T-helper 1 cell treated with Interleukin-12 subunit alpha and Interleukin-12 subunit beta and Interleukin-4 antibody, amounts not matched to agents 30 μg/mL and 1 μg/mL, for 36 hours (primary cell): Measurements from ENCODE around the gene ABO.
"Not testable (repeated sequence)": the region's sequence is repeated elsewhere in the genome, so short reads cannot be mapped to it uniquely, and the experiment has no call there.

Experiments used
- H3K27ac Mint-ChIP-seq: one replicate; pipeline ENCODE4 v1.8.0; 2021; ENCODE audit warnings: mild to moderate bottlenecking, mixed read lengths
- H3K27me3 Mint-ChIP-seq: one replicate; pipeline ENCODE4 v1.8.0; 2021; ENCODE audit warnings: low read depth, mixed read lengths
- H3K36me3 Mint-ChIP-seq: one replicate; pipeline ENCODE4 v1.8.0; 2021; ENCODE audit warnings: low read depth, mixed read lengths
- H3K4me1 Mint-ChIP-seq: one replicate; pipeline ENCODE4 v1.8.0; 2021; ENCODE audit warnings: low read depth, mixed read lengths
- H3K4me3 Mint-ChIP-seq: one replicate; pipeline ENCODE4 v1.8.0; 2021; ENCODE audit warnings: mild to moderate bottlenecking, moderate library complexity, mixed read lengths
- H3K9me3 Mint-ChIP-seq: one replicate; pipeline ENCODE4 v1.8.0; 2021; ENCODE audit warnings: mixed read lengths

ABO gene

DNA sequence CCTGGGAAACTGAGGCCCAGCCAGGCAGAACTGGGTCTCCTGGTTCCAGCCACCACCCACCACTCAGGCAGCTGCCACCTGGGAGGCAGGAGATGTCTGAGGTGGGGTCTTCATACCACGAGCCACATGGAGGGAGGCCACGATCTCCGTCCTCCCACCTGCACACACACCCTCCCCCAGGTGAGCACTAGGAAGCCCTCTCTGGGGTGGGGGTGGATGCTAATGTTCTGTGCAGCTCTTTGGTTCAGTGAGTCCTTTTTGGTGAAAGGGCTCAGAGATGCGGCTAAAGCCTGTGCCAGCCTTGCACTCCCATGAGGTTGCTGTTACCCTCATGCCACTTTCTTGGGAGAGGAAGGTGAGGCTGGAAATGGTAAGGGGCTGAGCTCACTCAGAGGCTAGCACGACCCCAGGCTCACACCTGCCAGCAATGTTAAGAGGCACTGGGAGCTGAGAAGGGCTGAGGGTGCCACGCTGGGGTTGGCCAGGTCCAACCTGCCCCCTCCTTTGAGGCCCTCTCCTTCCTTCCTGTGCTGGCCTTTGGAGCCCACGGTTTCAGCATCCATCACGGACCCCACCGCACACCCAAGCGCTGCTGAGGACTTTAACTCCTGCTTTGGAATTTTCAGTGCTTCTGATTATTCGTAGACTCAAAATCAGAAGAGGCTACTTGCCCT lies 39.3 kb downstream of the ABO start:
- no peaks in the 10 kb centered on the region for H3K9me3 Mint-ChIP-seq
- H3K36me3 Mint-ChIP-seq = no peaks in the 10 kb centered on the region
- H3K27me3 Mint-ChIP-seq = peaks cover 8% of the 10 kb centered on the region
- no peak overlapping the region for H3K27ac Mint-ChIP-seq
- H3K4me3 Mint-ChIP-seq = no peak overlapping the region
- H3K4me1 Mint-ChIP-seq = peaks cover 6% of the 10 kb centered on the region

DNA sequence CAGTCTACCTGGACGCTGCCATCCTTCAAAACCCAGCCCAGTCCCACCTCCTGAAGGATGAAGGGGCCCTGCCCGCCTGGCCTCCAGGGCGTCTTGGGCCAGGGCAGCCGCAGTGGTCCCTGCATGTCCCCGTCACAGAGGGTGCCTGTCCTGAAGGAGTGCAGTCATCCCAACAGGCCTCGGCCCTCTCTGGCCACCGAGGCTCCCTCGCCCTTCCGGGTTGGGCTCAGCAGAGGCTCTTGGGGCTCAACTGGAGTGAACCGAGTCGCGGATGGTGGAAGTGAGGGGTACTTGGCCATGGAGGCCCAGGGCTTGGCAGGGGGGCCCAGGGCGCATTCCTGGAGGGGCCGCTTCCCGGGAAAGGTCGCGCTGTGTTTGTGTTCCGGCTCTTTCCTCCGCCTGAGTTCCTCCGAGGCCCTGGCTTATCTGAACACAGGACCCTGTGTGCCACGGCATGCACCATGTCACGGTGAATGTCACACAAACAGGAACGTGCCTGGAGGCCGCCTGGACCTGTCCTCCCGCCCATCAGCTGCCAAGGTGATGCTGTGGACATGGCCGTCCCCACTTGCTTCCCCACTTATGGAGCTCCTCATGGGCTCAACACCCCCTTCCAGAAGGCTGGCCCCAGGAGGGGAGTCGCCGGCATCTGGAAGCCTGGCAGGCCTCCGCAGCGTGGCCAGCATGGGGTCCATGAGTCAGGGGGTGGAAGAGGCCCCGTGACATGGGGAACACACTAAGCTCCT lies 40.3 kb downstream of the ABO start:
- Mint-ChIP-seq H3K9me3 (no peaks in the 10 kb centered on the region), H3K36me3 (no peaks in the 10 kb centered on the region), H3K27me3 (peaks cover 8% of the 10 kb centered on the region), H3K4me3 (no peak overlapping the region), H3K27ac (peak overlapping the region; percentile 49), H3K4me1 (peaks cover 6% of the 10 kb centered on the region)

DNA sequence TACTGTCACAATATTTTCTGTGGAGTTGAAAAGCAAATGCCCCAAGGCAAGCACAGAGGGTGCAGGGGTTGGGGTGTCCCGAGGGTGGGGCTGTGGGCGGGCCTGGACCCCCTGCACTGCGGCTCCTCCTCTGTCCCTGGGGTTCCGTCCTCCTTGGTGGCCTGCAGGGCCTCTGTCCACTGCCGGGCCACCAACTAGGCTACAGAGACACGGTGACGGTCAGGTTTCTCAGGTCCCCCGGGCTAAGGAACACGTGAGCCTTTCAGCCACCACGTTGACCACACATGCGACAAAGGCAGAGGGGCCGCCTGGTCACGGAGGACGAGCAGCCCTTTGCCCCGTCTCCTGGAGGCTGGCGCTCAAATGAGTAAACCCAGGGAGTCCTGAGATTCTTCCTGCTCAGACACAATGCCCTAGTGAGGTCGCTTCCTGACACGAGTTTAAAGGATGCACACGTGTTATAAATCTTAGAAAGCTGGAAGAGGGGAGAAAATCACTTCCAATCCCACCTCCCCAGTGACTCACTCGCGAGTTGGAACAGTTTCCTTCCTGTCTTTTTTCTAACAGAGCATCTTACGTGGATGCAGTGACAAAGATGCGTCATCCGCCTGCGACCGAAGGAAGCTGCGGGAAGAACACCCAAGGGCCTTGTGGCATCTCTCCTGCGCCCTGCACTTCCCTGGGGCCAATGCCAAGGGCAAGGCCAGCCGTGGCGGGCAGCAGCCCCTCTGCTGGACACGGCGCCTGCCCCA lies 41.1 kb downstream of the ABO start:
- H3K4me1 Mint-ChIP-seq = peaks cover 2% of the 10 kb centered on the region
- peaks cover 8% of the 10 kb centered on the region for H3K27me3 Mint-ChIP-seq
- H3K4me3 Mint-ChIP-seq = no peak overlapping the region

GRCh38 chr9:133231934-133232568 lies 43.0 kb downstream of the ABO start:
- H3K9me3 Mint-ChIP-seq, H3K27me3 Mint-ChIP-seq, H3K4me3 Mint-ChIP-seq, H3K4me1 Mint-ChIP-seq, H3K36me3 Mint-ChIP-seq, H3K27ac Mint-ChIP-seq: not testable (repeated sequence)

More for the DNA sequence above, 41.1 kb downstream of the ABO start:
- no peaks in the 10 kb centered on the region for H3K36me3 Mint-ChIP-seq
- H3K27ac Mint-ChIP-seq = no peak overlapping the region
- H3K9me3 Mint-ChIP-seq = no peaks in the 10 kb centered on the region

DNA sequence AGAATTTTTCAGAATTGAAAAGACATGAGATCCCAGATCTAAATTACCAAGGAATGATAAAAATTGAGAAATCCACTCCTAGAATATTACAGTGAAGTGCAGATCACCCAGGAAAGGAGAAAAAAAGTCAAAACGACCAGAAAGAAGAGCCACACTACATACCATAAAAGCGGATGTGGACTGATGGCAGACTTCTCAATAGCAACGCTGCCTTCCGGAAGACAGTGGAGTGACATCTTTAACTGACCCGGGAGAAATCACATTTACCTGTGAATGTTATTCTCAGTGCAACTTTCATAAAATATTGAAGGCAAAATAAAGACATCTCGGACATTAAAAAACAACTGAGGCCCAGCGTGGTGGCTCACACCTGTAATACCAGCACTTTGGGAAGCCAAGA lies 44.5 kb downstream of the ABO start:
- H3K4me1 Mint-ChIP-seq, H3K36me3 Mint-ChIP-seq, H3K27ac Mint-ChIP-seq: not testable (repeated sequence)

GRCh38 chr9:133230093-133230492 lies 44.9 kb downstream of the ABO start:
- Mint-ChIP-seq H3K27ac (no peak overlapping the region), H3K36me3 (no peaks in the 10 kb centered on the region), H3K27me3 (no peaks in the 10 kb centered on the region), H3K4me3 (no peak overlapping the region), H3K4me1 (no peaks in the 10 kb centered on the region), H3K9me3 (no peaks in the 10 kb centered on the region)

More for the DNA sequence above, 44.5 kb downstream of the ABO start:
- H3K27me3 Mint-ChIP-seq, H3K9me3 Mint-ChIP-seq, H3K4me3 Mint-ChIP-seq: not testable (repeated sequence)

- not testable (repeated sequence) for H3K4me1 Mint-ChIP-seq, H3K36me3 Mint-ChIP-seq, H3K4me3 Mint-ChIP-seq, H3K9me3 Mint-ChIP-seq, H3K27me3 Mint-ChIP-seq, H3K27ac Mint-ChIP-seq
Observed at GRCh38 chr9:133228474-133229193, 46.4 kb downstream of the ABO start.

- not testable (repeated sequence) for H3K4me3 Mint-ChIP-seq, H3K9me3 Mint-ChIP-seq, H3K36me3 Mint-ChIP-seq, H3K27ac Mint-ChIP-seq, H3K4me1 Mint-ChIP-seq, H3K27me3 Mint-ChIP-seq
Observed at GRCh38 chr9:133227996-133228395, 47.0 kb downstream of the ABO start.

- Mint-ChIP-seq H3K27ac (no peak overlapping the region), H3K9me3 (no peaks in the 10 kb centered on the region), H3K36me3 (no peaks in the 10 kb centered on the region), H3K4me3 (no peak overlapping the region), H3K27me3 (no peaks in the 10 kb centered on the region), H3K4me1 (no peaks in the 10 kb centered on the region)
Observed at GRCh38 chr9:133227242-133227860, 47.6 kb downstream of the ABO start.

GRCh38 chr9:133226219-133227171 lies 48.5 kb downstream of the ABO start:
- Mint-ChIP-seq H3K27me3 (no peaks in the 10 kb centered on the region), H3K4me1 (no peaks in the 10 kb centered on the region), H3K9me3 (no peaks in the 10 kb centered on the region), H3K27ac (no peak overlapping the region), H3K36me3 (no peaks in the 10 kb centered on the region), H3K4me3 (no peak overlapping the region)

GRCh38 chr9:133225171-133226011 lies 49.6 kb downstream of the ABO start:
- Mint-ChIP-seq H3K4me3 (no peak overlapping the region), H3K27me3 (peaks cover 10% of the 10 kb centered on the region), H3K36me3 (no peaks in the 10 kb centered on the region), H3K4me1 (no peaks in the 10 kb centered on the region), H3K9me3 (no peaks in the 10 kb centered on the region), H3K27ac (no peak overlapping the region)

DNA sequence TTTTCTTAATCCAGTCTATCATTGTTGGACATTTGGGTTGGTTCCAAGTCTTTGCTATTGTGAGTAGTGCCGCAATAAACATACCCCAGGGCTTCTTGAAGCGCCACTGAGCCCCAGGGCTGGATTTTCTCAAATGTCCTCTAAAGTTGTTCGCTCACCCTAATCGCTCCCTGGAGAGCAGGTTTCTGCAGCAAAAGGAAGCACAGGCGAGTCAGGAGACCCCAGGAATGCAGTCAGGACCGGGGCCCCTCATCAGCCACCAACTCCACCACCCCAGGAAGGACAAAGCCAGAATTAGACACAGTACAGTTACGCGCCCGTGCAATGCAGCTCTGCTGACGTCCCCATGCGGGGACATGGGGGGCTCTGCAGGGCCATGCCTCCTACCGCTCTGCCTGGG lies 50.2 kb downstream of the ABO start:
- H3K27ac Mint-ChIP-seq = no peak overlapping the region
- H3K27me3 Mint-ChIP-seq = peaks cover 17% of the 10 kb centered on the region
- no peak overlapping the region for H3K4me3 Mint-ChIP-seq
- H3K9me3 Mint-ChIP-seq = no peaks in the 10 kb centered on the region
- H3K4me1 Mint-ChIP-seq = no peaks in the 10 kb centered on the region
- H3K36me3 Mint-ChIP-seq = no peaks in the 10 kb centered on the region
